Effector memory CD8-positive, alpha-beta T cell (primary cell): Measurements from ENCODE around the gene HIVEP3.

Experiments used
- ATAC-seq: fragments of 150-1000 bp; cut with Tn5 transposase; replicated peaks from 2 replicates; pipeline ENCODE4 v1.10.0; 2021; ENCODE audit warnings: mild to moderate bottlenecking, moderate library complexity
- DNase-seq, 3 experiments: peaks; one replicate each; pipeline ENCODE4 v3.0.0; 2021
- H3K27ac Mint-ChIP-seq, 2 donors: one replicate each; pipeline ENCODE4 v1.8.0; 2022; ENCODE audit warnings: mild to moderate bottlenecking in 2 of 2, mixed read lengths in 2 of 2, moderate library complexity in 2 of 2
- H3K27me3 Mint-ChIP-seq, 2 donors: one replicate each; pipeline ENCODE4 v1.8.0; 2022; ENCODE audit warnings: mixed read lengths in 2 of 2
- H3K36me3 Mint-ChIP-seq: one replicate; pipeline ENCODE4 v1.8.0; 2022; ENCODE audit warnings: mild to moderate bottlenecking, moderate library complexity, mixed read lengths; ENCODE audit not compliant: insufficient read depth
- H3K4me1 Mint-ChIP-seq, 2 donors: one replicate each; pipeline ENCODE4 v1.8.0; 2022; ENCODE audit warnings: low read depth in 2 of 2, mixed read lengths in 2 of 2
- H3K4me3 Mint-ChIP-seq, 2 donors: one replicate each; pipeline ENCODE4 v1.8.0; 2022; ENCODE audit warnings: mild to moderate bottlenecking in 2 of 2, mixed read lengths in 2 of 2, moderate library complexity in 2 of 2
- H3K9me3 Mint-ChIP-seq, 2 donors: one replicate each; pipeline ENCODE4 v1.8.0; 2022; ENCODE audit warnings: mixed read lengths in 2 of 2

The HIVEP3 gene

DNA sequence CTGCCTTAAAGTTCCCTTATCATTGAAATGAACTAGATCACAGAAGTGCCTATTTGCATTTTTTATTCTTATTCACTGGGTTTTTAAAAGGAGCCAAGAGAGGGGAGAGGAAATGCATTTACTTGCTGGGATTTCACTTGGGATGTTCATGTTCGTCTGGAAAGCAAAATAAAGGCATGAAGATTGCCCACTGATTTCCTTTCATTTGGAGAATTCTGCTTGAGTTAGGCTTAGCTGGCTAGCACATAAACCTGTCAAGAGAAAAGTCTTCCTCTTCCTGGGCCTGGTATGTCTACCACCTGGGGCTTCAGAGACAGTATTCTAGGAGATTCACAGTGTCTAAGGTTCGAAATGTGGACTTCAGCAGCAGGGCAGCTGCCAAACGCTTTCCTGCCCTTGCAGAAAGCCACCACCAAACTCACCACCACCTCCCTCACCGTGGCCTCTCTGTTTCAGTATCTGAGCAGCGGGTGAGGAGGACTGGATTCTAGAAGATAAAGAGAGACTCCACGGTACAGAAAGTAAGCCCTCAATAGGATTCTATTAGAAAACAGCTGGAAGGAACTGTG, 44.5 kb downstream of the HIVEP3 start:
- ATAC-seq = no peak
- peaks cover 15 to 29% of the 10 kb centered on the region in 2 donors for H3K4me1 Mint-ChIP-seq
- H3K36me3 Mint-ChIP-seq = no peaks in the 10 kb centered on the region
- peak overlapping the region; percentile 39 to 76 for H3K27ac Mint-ChIP-seq
- no peak overlapping the region for H3K4me3 Mint-ChIP-seq
- H3K9me3 Mint-ChIP-seq = no peaks in the 10 kb centered on the region
- H3K27me3 Mint-ChIP-seq = no peaks in the 10 kb centered on the region
- DNase-seq = no peak

DNA sequence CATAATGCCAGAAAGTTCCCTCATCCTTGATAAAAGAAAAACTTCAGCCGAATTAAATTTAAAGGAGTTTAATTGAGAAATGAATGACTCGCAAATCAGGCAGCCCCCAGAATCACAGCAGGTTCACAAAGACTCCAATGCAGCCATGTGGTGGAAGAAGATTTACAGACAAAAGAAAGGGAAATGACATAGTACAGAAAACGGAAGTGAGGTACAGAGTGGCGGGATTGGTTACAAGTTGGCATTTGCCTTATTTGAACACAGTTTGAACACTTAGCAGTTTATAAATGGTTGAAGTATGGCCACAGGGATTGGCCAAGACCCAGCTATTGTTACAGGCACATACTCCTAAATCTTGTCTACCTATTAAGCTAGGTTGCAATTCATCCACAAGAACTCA, 46.6 kb downstream of the HIVEP3 start:
- Mint-ChIP-seq H3K36me3 (no peaks in the 10 kb centered on the region), H3K4me3 (no peak overlapping the region), H3K4me1 (peaks cover 24 to 39% of the 10 kb centered on the region in 2 donors), H3K27ac (peak overlapping the region in 1 of 2 donors; percentile 49), H3K27me3 (no peaks in the 10 kb centered on the region), H3K9me3 (no peaks in the 10 kb centered on the region)
- no peak for DNase-seq
- no peak for ATAC-seq

DNA sequence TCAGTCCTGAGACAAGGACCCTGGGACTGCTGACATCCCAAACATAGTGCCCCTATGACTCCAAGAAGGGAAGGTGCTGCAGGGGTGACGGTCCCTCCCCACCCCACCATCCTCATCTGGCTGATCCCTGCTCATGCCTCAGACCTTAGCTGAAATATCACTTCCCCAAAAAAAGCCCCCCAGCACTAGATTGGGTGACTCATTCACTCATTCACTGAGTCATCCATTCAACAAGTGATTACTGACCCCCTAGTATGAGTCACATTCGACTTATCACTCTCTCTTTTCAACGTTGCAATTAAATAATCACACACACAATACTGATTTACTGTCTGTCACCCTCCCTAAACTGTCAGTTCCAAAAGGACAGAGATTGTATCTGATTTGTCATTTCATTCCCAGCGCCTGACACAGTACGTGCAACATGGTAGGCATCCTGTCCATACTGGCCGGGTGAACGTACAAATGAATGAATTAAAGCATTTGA, 48.6 kb downstream of the HIVEP3 start:
- H3K4me1 Mint-ChIP-seq = peaks cover 21 to 24% of the 10 kb centered on the region in 2 donors
- no peaks in the 10 kb centered on the region for H3K36me3 Mint-ChIP-seq
- H3K9me3 Mint-ChIP-seq = no peaks in the 10 kb centered on the region
- no peak for DNase-seq
- no peak for ATAC-seq
- H3K4me3 Mint-ChIP-seq = no peak overlapping the region
- H3K27me3 Mint-ChIP-seq = no peaks in the 10 kb centered on the region
- H3K27ac Mint-ChIP-seq = no peak overlapping the region

DNA sequence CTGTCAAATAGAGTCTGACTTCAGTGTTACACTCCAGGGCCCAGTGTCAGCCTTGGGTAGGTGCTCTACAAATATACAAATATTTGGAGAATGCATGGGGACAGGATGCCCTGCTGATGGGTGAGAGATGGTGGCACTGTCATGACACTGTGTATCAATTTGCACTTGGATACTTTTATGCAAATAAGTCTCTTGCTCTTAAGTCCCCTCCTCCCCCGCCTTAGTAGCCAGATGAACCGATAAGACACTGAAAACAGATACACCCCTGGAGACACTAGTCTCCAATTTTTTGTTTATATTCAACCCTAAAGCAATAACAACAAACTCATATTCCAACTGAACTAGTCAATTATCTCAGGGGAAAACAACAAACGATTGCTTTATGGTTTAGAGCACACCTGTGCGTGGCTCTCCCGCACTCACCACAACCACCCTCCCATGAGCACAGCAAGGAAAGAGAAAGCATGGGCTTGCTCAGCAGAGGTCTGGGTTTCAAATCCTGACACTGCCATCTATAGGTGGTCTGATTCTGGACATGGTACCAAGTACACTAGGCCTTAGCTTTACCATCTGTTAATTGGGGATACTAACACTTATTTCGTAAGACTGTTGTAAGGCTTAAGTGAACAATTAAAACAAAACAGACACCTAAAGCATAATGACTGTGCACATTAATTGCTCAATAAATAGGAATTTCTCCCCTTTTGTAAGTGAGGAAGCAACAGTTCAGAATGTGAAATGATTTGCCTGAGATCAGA, 50.3 kb downstream of the HIVEP3 start:
- H3K27ac Mint-ChIP-seq = peak overlapping the region; percentile 14 to 78
- ATAC-seq (peak; percentile 54), DNase-seq (no peak)
- no peaks in the 10 kb centered on the region for H3K36me3 Mint-ChIP-seq
- H3K27me3 Mint-ChIP-seq = no peaks in the 10 kb centered on the region
- no peak overlapping the region for H3K4me3 Mint-ChIP-seq
- no peaks in the 10 kb centered on the region for H3K9me3 Mint-ChIP-seq
- H3K4me1 Mint-ChIP-seq = peaks cover 17 to 19% of the 10 kb centered on the region in 2 donors

DNA sequence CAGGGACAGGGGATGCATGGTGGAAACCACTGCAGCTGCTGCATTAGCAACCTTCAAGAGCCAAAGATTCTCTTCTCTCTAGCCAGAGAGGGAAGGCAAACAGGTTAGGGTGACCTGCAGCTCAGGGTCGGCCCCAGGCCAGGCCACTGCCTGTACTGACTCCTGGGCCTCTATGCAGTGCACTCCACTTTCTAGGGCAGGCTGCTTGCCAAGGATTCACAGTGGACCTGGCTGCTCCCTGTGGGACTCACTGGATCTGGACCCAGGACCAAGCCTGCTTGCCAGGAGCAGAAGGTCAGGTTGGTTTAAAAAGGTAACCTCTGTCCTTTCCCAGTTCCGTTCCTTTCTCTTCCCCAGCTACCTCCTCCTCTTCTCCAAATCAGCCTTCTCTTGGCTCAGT, 52.4 kb downstream of the HIVEP3 start:
- Mint-ChIP-seq H3K4me3 (no peak overlapping the region), H3K27me3 (no peaks in the 10 kb centered on the region), H3K4me1 (peaks cover 26 to 35% of the 10 kb centered on the region in 2 donors), H3K9me3 (no peaks in the 10 kb centered on the region), H3K36me3 (no peaks in the 10 kb centered on the region), H3K27ac (no peak overlapping the region)
- DNase-seq (no peak), ATAC-seq (no peak)

DNA sequence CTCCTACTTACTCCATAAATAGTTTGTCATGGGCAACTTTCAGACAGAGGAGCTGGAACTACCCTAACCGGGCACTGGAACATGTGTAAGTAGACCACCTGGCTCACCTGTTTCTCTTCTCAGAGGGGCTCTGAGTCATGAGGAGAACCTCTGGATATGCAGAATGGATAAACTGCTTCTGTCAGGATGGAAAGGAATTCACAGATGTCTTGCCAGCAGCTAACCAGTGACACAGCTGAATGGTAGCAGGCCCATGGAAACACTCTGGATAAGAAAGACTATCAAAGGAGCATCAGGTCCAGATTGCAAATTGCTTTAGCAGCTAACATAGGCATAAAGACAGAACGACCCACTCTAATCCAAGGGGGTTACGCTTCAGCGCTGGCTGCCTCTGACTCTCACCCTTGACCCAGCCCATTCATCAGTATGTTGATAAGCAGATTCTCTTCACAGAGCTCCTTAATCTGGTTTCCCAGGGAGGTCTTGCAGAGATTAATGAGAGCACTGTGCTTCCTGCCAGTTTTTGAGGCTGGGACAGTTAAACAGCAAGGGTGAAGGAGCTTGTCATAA, 54.2 kb downstream of the HIVEP3 start:
- H3K4me1 Mint-ChIP-seq = peaks cover 23 to 38% of the 10 kb centered on the region in 2 donors
- H3K9me3 Mint-ChIP-seq = no peaks in the 10 kb centered on the region
- H3K36me3 Mint-ChIP-seq = no peaks in the 10 kb centered on the region
- ATAC-seq (no peak), DNase-seq (no peak)
- no peak overlapping the region for H3K27ac Mint-ChIP-seq
- no peak overlapping the region for H3K4me3 Mint-ChIP-seq
- H3K27me3 Mint-ChIP-seq = no peaks in the 10 kb centered on the region

DNA sequence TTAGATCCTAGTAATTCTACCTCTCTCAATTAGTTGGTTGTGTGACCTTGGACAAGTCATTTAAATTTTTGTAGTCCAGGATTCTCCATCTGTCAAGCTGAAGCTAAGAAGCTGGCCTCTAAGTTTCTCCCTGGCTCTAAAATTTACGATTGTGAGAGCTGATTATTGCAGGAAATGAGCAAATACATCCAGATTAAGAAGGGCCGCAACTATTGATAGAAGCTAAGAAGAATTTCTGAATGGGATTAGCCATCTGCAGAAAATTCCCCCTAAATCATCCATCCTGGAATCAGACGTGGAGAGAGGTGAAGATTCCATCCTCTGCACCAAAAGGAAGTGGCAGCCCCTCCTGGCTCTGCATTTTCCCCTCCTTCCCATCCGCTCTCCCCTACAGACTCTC, 55.0 kb downstream of the HIVEP3 start:
- ATAC-seq = no peak
- Mint-ChIP-seq H3K27me3 (no peaks in the 10 kb centered on the region), H3K9me3 (no peaks in the 10 kb centered on the region), H3K36me3 (no peaks in the 10 kb centered on the region), H3K27ac (peak overlapping the region in 1 of 2 donors; percentile 22), H3K4me1 (peaks cover 22 to 34% of the 10 kb centered on the region in 2 donors), H3K4me3 (no peak overlapping the region)
- no peak for DNase-seq

DNA sequence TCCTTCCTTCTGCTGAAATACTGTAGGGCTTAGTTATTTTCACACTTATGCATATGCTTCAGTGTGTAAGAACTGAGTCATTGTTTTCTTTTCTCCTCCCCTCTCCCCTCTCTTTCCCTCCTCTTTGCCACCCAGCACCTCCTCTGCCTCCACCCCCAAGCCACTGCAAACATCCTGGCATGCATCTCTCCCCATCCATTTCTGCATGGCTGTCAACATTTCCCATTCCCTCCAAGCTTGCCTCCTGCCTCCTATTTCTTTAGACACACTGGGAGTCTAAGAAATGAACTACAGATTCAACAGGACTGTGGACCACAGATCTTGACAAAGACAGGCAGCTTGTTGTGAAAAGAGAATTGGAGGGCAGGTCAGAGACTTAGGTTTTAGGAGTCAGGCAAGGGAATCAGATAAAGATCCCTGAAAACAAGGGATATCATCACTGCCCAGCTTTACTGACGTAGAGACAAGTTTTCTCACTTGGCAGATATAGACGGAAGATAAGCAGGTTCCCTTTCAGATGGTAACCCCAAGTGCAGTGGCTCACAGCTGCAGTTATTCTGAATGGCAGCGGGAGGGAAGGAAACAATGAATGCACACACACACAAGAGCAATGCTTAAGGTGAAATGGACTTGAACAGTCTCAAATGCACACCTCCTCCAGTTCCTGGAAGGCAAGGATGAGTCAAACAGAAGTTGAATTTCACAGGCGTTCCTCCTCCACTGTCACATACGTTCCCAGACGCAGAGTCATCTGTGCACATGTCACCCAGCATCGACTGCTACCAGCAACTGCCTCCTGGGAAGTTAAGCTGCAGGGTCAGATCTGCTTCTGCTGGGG, 56.1 kb downstream of the HIVEP3 start:
- Mint-ChIP-seq H3K9me3 (no peaks in the 10 kb centered on the region), H3K27me3 (no peaks in the 10 kb centered on the region), H3K4me3 (peak overlapping the region in 1 of 2 donors; percentile 6), H3K27ac (peak overlapping the region; percentile 22 to 68), H3K36me3 (no peaks in the 10 kb centered on the region), H3K4me1 (peaks cover 16 to 24% of the 10 kb centered on the region in 2 donors)
- ATAC-seq = peak; percentile 44
- DNase-seq = no peak

DNA sequence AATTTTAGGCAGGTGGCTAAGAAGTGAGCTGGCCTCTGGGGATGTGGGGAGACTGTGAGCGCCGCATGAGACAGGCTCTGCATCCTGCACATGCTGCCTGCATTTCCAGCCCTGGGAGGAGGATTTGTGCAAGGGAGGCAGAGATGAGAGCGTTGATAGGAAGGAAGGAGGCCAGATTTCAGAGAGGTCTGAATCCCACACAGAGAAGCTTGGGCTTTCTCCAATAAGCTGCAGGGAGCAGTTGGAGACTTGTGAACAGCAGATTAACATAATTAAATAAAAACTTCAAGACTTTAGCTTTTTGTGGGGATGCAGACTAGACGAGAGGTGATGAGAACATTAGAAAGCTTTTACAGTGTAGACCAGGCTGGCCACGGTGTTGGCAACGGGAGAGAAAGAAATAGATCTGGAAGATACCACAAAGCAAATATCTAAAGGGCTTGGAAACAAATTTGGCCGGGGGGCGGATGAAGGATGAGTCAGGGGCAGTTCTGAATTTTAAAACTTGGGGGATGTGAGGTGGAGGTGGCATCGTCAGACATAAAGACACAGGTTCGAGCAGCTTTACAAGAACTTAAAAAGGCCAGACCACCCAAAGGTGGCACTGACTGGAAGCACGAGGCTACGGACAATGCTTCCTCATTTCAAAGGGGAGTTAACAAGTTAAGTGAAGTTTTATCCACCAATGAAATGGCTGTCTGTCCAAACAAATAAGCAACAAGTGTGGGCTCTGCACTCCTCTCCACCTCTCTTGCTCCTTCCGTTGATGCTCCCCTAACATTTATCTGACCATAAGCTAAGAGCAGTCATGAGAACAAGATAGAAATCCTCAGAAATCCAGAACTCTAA, 57.0 kb downstream of the HIVEP3 start:
- Mint-ChIP-seq H3K36me3 (no peaks in the 10 kb centered on the region), H3K4me1 (peaks cover 15 to 26% of the 10 kb centered on the region in 2 donors), H3K4me3 (peak overlapping the region in 1 of 2 donors; percentile 10), H3K9me3 (no peaks in the 10 kb centered on the region), H3K27ac (peak overlapping the region; percentile 22 to 68), H3K27me3 (no peaks in the 10 kb centered on the region)
- no peak for DNase-seq
- no peak for ATAC-seq

DNA sequence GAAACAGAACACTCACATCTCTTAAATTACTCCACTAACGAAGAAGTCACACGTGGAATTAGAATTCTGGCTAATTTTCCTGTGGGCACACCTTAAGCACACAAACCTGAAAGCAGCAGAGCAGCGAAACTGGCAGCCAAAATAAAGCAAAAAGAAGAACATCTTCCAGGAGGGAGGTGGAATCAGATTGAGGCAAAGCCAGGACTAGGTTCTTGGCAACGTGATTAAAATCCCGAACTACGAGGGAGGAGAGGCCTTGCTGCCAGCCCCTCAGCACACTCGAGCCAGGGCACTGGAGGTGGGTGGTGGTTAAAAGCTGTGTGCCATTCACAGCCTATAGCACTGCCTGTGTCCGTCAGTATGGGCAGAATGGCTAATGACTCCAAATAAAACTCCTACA, 58.0 kb downstream of the HIVEP3 start:
- Mint-ChIP-seq H3K27ac (no peak overlapping the region), H3K9me3 (no peaks in the 10 kb centered on the region), H3K36me3 (no peaks in the 10 kb centered on the region), H3K4me3 (no peak overlapping the region), H3K27me3 (no peaks in the 10 kb centered on the region), H3K4me1 (peaks cover 13 to 26% of the 10 kb centered on the region in 2 donors)
- DNase-seq (no peak), ATAC-seq (no peak)

DNA sequence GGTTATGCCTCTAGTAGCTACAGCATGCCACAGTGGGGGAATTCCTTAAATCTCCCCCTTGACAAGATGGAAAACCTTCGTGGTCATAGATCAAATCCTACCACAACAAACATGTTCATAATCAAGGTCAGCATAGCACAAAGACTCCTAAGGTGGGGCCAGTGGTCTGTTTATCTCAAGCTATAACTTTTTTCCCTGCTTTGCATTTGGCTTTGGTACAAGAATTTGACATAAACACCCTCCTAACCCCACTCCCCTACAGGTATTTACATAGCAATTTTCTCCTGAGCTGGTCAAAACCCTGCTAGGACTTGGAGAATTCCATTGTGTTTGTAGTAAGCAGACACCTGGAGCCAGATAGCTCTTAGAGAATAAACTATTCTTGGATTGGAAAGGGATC, 58.5 kb downstream of the HIVEP3 start:
- Mint-ChIP-seq H3K27ac (no peak overlapping the region), H3K36me3 (no peaks in the 10 kb centered on the region), H3K27me3 (no peaks in the 10 kb centered on the region), H3K9me3 (peaks cover 0 to 1% of the 10 kb centered on the region in 2 donors), H3K4me1 (peaks cover 12 to 26% of the 10 kb centered on the region in 2 donors), H3K4me3 (no peak overlapping the region)
- DNase-seq (no peak), ATAC-seq (no peak)

DNA sequence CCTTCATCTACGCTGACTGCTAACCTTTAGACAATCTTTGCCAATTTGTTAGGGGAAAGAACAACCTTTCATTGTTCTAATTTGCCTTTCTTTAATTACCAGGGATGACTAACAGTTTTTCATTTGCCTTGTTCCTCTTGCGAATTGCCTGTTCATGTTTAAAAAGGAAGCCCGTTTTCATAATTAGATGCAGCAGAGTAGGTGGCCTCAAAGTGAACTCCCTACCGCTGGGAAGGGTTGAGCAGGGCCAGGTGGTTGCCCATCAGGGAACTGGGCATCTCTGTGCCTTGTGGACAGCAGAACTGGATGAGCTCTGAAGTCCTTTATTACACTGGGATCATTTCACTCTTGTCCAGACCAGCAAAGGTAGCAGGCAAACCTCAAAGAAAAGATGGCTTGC, 59.0 kb downstream of the HIVEP3 start:
- Mint-ChIP-seq H3K9me3 (peaks cover 0 to 1% of the 10 kb centered on the region in 2 donors), H3K4me1 (peaks cover 12 to 26% of the 10 kb centered on the region in 2 donors), H3K4me3 (no peak overlapping the region), H3K27me3 (no peaks in the 10 kb centered on the region), H3K27ac (no peak overlapping the region), H3K36me3 (no peaks in the 10 kb centered on the region)
- ATAC-seq = no peak
- no peak for DNase-seq

DNA sequence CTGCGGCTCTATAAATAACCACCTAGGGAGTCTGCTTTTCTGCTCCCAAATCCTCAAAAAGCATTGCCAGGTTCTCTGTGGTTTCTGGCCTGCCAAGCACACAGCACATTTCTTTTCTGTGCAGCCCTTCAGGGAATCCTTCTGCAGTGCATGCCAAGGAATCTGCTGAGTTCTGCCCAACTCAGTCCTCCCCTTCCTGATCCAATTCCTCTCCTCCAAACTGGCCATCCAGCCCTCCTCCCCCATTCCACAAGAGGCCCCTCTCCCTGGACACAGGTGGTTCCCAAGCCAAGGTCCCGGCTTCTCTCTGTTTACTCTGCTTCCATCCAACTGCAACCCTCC, 61.8 kb downstream of the HIVEP3 start:
- Mint-ChIP-seq H3K9me3 (peaks cover 0 to 1% of the 10 kb centered on the region in 2 donors), H3K36me3 (no peaks in the 10 kb centered on the region), H3K4me3 (no peak overlapping the region), H3K4me1 (peaks cover 5 to 17% of the 10 kb centered on the region in 2 donors), H3K27ac (no peak overlapping the region), H3K27me3 (no peaks in the 10 kb centered on the region)
- ATAC-seq = no peak
- no peak for DNase-seq
